ENCODE measurements around the gene TNNT3. TPM values are rescaled to one million over a fixed set of nuclear protein-coding genes. Genes with fewer than 3 reads are reported as not detected.

The TNNT3 gene
- total and polyA plus RNA-seq, 2 donors from 2014 or later = 0.60 TPM; not detected in 1

- no peak for TF ChIP-seq CTCF (IDR thresholded peaks at IDR 0.05; ENCODE audit: borderline replicate concordance, extremely low read depth, insufficient read depth)
- no peak overlapping the region for H3K4me3 ChIP-seq (ENCODE audit: low read length in 3 of 3)
- no peak for DNase-seq
- no peaks in the 10 kb centered on the region for H3K36me3 ChIP-seq (ENCODE audit: control insufficient read depth in 2 of 3, insufficient read depth in 3 of 3, low read length in 3 of 3)
- H3K4me1 ChIP-seq (ENCODE audit: control insufficient read depth in 2 of 3, insufficient read depth in 2 of 3, low read depth in 1 of 3, low read length in 3 of 3) = no peaks in the 10 kb centered on the region
- no peak overlapping the region for H3K9ac ChIP-seq (ENCODE audit: low read length in 3 of 3)
- H3K27me3 ChIP-seq (ENCODE audit: control insufficient read depth, insufficient read depth, low read length) = no peaks in the 10 kb centered on the region
- FAIRE-seq = no peak
- H3K27ac ChIP-seq (ENCODE audit: low read depth in 2 of 2, low read length in 2 of 2) = peak overlapping the region in 1 of 2 donors; percentile 5
- intact Hi-C loops (cut with DNase I) = no loop called here
- H3K9me3 ChIP-seq (ENCODE audit: control insufficient read depth in 2 of 3, insufficient read depth in 1 of 3, low read length in 3 of 3) = no peaks in the 10 kb centered on the region
These were observed 12.7 kb upstream of the TNNT3 start for GRCh38 chr11:1906611-1907423.

DNA sequence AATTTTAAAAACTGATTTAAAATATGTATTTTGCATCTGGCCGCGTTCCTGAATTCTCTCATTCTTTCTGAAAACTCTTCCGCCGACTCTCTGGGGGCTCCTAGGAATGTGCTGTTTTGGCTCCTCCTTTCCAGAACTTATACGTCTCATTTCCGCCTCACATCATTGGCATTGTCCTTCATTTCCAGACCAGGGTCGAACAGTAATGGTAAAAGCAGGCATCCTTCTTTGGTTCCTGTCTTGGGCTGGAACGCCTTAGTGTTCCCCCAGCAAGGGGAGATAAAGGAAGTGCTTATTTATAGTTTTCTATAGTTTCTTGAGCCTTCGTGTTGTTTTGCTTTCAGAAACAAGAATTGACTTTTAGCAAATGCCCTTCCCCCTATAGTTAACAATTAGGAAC, 10.9 kb upstream of the TNNT3 start:
- FAIRE-seq = no peak
- no peaks in the 10 kb centered on the region for H3K4me1 ChIP-seq (ENCODE audit: control insufficient read depth in 2 of 3, insufficient read depth in 2 of 3, low read depth in 1 of 3, low read length in 3 of 3)
- DNase-seq = peak in 2 of 5 donors; percentile 63 to 88
- no peaks in the 10 kb centered on the region for H3K9me3 ChIP-seq (ENCODE audit: control insufficient read depth in 2 of 3, insufficient read depth in 1 of 3, low read length in 3 of 3)
- no peak overlapping the region for H3K9ac ChIP-seq (ENCODE audit: low read length in 3 of 3)
- no peaks in the 10 kb centered on the region for H3K27me3 ChIP-seq (ENCODE audit: control insufficient read depth, insufficient read depth, low read length)
- intact Hi-C loops (cut with DNase I) = no loop called here
- H3K4me3 ChIP-seq (ENCODE audit: low read length in 3 of 3) = no peak overlapping the region
- H3K36me3 ChIP-seq (ENCODE audit: control insufficient read depth in 2 of 3, insufficient read depth in 3 of 3, low read length in 3 of 3) = no peaks in the 10 kb centered on the region
- H3K27ac ChIP-seq (ENCODE audit: low read depth in 2 of 2, low read length in 2 of 2) = no peak overlapping the region
- no peak for TF ChIP-seq CTCF (IDR thresholded peaks at IDR 0.05; ENCODE audit: borderline replicate concordance, extremely low read depth, insufficient read depth)

DNA sequence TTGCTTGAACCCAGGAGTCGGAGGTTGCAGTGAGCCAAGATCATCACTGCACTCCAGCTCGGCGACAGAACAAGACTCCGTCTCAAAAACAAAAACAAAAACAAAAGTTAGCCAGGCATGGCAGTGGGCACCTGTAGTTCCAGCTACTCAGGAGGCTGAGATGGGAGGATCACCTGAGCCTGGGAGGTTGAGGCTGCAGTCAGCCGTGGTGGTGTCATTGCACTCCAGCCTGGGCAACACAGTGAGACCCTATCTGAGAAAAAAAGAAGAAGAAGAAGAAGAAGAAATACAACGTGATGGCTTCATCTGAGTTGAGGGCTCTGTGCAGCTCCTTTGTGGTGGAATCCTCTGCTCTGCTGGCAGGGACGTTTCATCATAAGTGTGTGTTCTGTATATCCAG, 10.0 kb upstream of the TNNT3 start:
- no peaks in the 10 kb centered on the region for H3K27me3 ChIP-seq (ENCODE audit: control insufficient read depth, insufficient read depth, low read length)
- H3K27ac ChIP-seq (ENCODE audit: low read depth in 2 of 2, low read length in 2 of 2) = no peak overlapping the region
- H3K4me1 ChIP-seq (ENCODE audit: control insufficient read depth in 2 of 3, insufficient read depth in 2 of 3, low read depth in 1 of 3, low read length in 3 of 3) = no peaks in the 10 kb centered on the region
- H3K4me3 ChIP-seq (ENCODE audit: low read length in 3 of 3) = no peak overlapping the region
- no peak for TF ChIP-seq CTCF (IDR thresholded peaks at IDR 0.05; ENCODE audit: borderline replicate concordance, extremely low read depth, insufficient read depth)
- FAIRE-seq (no peak), DNase-seq (no peak)
- H3K9ac ChIP-seq (ENCODE audit: low read length in 3 of 3) = no peak overlapping the region
- no peaks in the 10 kb centered on the region for H3K9me3 ChIP-seq (ENCODE audit: control insufficient read depth in 2 of 3, insufficient read depth in 1 of 3, low read length in 3 of 3)
- intact Hi-C loops (cut with DNase I) = no loop called here
- H3K36me3 ChIP-seq (ENCODE audit: control insufficient read depth in 2 of 3, insufficient read depth in 3 of 3, low read length in 3 of 3) = no peaks in the 10 kb centered on the region

All from kidney (tissue), 14 donors.